OCI-LY7 (cell line): ENCODE data around the gene NAA38.
A peak's percentile ranks its signal among the peaks of the same experiment; 100 is the strongest.

ENCODE experiments used
- EZH2phosphoT487 ChIP-seq: fragments of 200-600 bp; sonication (generic); IDR thresholded peaks from 2 replicates; pipeline ENCODE4 v1.6.1; 2018; ENCODE audit warnings: low read depth, borderline replicate concordance, mild to moderate bottlenecking, mixed run types, antibody characterized with exemption, low read length, moderate library complexity, mixed read lengths
- TF ChIP-seq, protein P1 (sequence below): fragments of 200-600 bp; sonication (generic); conservative IDR thresholded peaks from 2 replicates; pipeline ENCODE4 v1.5.1; 2014; ENCODE audit warnings: mild to moderate bottlenecking, antibody characterized with exemption, low read length, moderate library complexity, mixed read lengths

DNA sequence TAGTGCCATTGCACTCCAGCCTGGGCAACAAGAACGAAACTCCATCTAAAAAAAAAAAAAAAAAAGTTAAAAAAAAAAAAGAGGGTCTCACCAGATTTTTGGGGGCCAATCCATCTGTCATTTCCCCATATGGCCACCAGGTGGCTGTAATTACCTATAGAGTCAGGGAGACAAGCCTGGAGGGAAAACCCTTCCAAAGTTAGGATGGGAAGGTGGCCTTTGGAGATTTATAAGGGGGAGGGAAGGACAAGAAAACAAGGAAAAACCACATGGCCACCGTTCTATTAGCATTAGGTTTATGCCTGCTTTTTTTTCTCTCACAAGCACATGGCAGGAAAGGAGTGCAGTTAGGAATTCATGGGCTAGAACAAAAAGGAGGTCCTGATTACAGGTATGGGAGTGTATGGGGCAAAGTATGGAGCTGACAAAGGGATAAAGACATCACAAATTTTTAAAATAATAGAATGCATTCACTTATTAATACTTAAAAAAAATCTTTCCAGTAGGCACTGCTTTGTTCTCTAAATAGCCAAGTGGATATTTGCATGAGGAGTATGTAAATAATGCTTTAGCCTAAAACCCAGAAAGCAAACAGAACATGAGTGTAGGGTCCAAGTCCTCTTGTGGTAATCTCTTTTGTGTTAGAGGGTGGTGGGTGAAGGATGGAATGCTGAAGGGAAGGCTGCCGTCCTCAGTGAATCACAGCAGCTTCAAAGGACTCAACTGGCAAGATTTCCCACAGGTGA is 5.5 kb upstream of the NAA38 start:
- TF ChIP-seq EZH2phosphoT487: no peak
- TF ChIP-seq, protein P1, sequence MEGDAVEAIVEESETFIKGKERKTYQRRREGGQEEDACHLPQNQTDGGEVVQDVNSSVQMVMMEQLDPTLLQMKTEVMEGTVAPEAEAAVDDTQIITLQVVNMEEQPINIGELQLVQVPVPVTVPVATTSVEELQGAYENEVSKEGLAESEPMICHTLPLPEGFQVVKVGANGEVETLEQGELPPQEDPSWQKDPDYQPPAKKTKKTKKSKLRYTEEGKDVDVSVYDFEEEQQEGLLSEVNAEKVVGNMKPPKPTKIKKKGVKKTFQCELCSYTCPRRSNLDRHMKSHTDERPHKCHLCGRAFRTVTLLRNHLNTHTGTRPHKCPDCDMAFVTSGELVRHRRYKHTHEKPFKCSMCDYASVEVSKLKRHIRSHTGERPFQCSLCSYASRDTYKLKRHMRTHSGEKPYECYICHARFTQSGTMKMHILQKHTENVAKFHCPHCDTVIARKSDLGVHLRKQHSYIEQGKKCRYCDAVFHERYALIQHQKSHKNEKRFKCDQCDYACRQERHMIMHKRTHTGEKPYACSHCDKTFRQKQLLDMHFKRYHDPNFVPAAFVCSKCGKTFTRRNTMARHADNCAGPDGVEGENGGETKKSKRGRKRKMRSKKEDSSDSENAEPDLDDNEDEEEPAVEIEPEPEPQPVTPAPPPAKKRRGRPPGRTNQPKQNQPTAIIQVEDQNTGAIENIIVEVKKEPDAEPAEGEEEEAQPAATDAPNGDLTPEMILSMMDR: peak; percentile 91
